ENCODE data around the gene HSD11B1L.
A peak's percentile ranks its signal among the peaks of the same experiment; 100 is the strongest.

The HSD11B1L gene

DNA sequence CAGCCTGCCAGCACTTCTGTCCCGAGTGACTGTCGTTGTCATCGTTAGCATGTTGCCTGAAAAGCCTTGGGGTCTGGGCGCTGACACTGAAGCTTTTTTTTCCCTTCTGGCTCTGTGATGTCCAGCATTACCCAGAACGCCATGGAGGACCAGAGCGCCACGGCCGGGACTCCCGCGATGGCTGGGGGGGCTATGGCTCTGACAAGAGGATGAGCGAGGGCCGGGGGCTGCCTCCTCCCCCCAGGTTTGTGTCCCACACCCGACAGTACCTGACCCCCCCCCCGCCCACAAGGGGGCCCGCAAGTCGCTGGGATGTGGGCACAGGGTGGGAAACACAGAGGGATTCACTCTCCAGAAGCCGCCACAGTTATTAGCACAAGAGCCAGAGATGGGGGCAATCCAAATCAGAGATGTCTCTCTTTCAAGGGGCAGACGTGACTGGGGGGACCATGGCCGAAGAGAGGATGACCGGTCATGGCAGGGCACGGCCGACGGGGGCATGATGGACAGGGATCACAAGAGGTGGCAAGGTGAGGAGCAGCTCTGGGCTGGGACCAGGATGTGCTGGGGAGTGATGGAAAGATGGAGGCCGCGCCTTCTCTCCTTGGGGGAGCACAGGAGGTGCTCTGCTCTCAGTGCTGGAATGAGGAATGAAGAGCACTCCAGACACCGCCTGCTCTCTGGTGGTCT lies 13.8 kb upstream of the HSD11B1L start:
- DNase-seq (ENCODE audit: low read depth): no peak

DNA sequence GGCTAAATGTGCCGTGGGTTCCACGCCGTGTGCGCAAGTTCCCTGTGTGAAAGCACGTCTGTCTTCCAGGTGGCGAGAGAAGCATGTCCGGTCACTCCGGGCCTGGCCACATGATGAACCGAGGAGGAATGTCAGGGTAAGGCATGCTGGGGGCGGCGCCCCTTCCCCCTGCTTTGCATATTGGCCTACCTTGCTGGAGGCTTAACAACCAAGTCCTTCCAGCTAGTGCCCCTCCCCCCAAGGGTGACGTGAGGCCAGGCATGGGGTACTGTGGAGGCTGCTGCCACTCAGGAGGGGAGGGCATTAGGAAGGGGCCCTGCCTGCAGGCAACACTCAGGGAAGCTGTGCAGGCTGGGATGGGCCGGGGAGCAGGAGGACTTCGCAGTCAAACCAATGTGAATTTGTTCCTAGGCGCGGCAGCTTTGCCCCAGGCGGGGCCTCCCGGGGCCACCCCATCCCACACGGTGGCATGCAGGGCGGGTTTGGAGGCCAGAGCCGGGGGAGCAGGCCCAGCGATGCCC lies 13.0 kb upstream of the HSD11B1L start:
- DNase-seq (ENCODE audit: low read depth): no peak

DNA sequence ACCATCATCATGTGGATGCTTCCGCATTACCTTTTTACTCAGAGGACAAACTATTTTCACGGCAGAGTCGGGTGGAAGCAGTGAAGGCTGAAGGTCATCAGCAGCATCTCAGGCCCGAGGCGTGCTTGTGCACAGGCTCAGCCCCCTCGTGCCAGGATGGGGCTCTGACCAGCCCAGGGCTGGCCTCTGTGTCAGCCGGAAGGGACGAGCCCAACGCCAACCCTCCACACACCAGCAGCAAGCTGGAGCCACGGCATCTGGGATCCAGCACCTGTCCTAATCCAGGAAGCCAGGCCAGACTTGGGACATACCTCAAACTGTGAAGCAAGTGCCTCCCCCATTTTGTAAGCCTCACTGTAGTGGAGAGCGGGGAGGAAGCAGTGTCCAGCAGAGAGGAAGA lies 11.6 kb upstream of the HSD11B1L start:
- DNase-seq (ENCODE audit: low read depth): no peak

DNA sequence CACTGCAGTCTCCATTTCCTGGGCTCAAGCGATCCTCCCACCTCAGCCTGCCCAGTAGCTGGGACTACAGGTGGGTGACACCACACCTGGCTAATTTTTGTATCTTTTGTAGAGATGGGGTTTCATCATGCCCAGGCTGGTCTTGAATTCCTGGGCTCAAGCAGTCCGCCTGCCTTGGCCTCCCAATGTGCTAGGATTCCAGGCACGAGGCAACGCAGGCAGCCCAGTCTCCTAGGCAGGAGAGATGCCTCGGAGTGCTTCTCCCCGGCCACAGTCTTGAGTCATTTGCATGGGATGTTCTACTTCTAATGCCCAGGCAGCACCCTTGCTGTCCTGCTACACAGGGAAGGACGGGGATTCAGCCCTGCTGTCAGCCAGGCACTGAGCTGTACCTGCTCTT lies 9.2 kb upstream of the HSD11B1L start:
- DNase-seq (ENCODE audit: low read depth): no peak

DNA sequence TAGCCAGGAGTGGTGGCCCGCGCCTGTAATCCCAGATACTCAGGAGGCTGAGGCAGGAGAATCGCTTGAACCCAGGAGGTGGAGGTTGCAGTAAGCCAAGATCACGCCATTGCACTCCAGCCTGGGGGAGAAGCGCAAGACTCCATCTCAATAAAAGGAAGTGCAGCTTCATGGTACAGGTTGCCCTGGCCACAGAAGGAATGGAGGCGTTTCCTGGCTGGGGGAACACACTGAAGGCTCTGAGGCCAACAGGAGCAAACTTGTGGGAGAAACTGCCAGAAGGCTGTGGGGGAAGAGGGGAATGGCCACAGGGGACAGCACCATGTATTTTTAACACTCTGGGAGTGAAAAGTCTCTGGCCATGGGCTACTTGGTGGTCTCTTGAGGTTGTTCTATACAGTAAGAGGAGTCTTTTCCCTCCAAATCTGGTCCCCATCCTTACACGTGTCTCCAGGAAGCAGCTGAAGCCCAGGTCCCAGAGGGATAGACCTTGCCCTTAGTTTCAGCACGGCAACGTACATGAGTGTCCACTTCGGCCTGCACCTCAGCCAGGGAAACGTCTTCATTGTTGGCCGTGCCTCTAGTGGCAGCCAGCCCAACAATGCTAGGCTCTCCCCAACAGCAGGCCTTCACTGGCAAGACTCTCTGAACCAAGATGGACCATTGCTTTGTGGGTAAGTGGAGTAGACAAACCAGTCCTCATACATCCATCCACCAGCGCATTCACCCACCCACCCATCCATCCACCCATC lies 7.9 kb upstream of the HSD11B1L start:
- no peak for DNase-seq (ENCODE audit: low read depth)

DNA sequence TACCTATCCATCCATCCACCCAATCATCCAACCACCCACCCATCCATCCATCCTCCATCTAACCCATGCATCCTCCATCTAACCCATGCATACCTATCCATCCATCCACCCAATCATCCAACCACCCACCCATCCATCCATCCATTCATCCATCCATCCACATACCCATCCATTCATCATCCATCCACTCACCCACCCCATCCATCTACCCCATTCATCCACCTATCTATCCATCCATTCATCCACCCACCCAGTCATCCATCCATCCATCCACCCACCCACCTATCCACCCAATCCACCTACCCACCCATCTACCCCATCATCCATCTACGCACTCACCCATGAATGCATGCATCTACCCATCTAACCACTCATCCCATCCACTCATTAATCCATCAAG lies 7.1 kb upstream of the HSD11B1L start:
- no peak for DNase-seq (ENCODE audit: low read depth)

DNA sequence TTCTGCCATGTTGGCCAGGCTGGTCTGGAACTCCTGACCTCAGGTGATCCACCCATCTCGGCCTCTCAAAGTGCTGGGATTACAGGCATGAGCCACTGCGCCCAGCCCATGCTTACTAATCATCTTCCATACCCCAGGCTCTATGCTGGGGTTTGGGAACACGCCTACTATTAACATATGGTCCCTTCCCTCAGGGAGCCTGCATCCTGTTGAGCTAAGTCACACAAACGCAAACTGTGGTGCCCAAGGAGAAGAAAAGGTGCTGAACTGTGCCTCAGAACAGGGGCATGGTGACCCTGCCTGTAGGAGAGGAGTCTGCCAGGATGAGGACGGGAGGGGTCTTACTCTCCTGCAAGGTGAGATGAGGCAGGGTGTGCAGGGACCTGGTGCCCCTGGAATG lies 6.1 kb upstream of the HSD11B1L start:
- DNase-seq (ENCODE audit: low read depth): no peak

DNA sequence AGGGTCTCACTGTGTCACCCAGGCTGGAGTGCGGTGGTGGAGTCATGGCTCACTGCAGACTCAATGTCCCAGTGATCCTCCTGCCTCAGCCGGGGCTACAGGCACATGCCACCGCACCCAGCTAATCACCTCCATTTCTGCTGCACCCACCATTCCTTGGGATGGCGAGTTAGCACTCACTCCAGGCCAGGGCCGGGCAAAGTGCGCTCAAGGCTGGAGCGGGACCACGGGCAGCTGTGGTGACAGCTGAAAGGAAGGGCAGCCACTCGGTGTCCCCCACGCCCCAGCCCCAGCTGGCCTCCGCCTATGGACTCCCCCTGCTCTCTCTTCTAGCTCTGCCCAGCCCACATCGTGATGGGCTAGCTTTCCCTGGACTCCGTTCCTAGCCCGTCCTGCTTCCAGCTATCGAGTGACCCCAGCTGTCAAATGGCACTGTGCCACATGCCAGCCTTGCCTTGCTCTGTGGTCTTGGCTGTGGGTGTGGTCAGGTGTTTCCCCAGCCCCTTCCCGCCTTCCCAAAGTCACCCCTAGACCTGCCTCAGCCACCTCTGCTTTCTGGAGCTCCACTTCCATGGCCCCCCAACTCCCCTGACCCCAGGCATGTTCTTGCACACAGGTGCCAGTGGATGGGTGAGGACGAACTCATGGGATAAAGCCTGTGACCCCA lies 4.6 kb upstream of the HSD11B1L start:
- no peak for DNase-seq (ENCODE audit: low read depth)

DNA sequence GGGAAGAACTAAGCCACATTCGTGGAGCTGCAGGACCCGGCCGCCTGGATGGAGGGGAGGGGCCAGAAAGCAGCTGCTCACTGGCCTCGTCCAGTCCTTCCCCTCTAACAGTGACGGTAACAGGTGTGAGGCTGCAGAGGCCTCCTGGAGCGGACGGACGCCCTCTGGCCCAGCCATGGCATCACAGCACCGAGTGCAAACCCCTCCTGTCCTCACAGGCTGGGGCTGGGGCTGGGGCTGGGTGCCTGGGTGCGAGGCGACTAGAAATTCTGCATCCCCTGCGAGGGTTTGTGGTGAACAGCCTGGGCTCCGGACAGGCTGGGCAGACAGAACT lies 4.1 kb upstream of the HSD11B1L start:
- DNase-seq (ENCODE audit: low read depth): no peak

DNA sequence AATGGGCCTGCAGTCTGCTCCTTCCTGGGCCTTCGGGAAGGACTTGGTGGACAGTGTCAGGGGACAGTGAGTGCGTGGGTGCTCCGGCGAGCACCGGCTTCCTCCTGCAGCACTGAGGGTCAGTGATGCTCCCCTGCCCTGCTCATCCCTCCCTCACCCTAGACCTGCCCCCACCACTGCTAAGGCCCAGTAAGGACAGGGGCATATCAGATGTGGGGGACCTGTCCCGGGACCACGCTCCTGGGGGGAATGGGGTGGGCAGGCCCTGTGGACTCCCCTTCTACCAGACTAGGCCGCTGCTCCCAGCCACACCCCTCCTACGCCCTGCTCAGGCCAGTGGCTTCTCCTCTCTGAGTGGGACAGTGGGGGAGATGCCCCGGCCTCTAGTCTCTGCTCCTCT lies 3.7 kb upstream of the HSD11B1L start:
- DNase-seq (ENCODE audit: low read depth): no peak

DNA sequence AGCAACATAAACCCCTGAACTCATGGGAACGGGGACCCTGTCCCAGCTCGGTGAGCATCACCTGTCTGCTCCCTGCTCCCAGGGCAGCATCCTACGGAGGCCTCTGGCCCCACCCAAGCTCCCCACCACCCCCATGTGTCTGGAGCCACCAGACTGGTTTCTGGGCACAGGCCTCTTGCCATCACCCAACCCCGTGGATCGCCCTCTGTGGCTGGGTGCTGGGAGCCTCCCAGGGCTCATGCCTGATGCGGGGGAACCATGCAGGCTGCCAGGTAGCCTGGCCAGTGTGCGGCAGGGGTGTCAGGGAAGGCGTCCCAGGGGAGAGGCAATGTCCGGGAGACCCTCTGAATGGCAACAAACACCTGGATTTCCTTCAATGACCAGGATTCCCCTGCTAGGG lies 3.2 kb upstream of the HSD11B1L start:
- DNase-seq (ENCODE audit: low read depth): no peak

DNA sequence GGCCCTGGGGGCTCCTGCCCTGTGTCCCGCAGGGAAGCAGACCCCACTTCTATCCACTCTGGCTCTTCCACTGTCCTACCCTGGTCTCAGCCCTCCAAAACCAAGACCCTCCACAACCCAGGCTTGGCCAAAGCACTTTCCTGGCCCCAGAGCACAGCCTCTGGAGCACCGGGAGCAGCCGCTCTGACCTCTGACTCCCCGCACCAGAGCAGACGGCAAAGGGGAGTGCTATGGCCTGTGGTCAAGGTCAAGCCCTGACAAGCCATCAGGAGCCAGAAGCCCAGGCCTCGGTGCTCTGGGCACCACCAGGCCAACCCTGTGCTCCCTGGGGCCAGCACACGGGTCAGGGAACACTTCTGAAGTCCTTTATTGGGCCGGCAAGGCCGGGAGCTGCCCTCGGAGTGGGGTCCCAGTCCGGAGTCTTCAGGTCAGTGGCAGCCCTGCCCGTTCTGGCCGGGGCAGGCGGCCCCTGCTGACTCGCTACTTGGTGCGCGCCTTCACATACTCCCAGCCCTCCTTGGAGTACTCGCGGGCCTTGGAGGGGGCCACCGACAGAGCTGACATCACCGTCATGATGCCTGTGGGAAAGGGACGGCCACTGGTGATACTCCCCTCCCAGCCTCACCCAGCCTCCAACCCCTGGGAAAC lies 2.6 kb upstream of the HSD11B1L start:
- DNase-seq (ENCODE audit: low read depth): no peak

DNA sequence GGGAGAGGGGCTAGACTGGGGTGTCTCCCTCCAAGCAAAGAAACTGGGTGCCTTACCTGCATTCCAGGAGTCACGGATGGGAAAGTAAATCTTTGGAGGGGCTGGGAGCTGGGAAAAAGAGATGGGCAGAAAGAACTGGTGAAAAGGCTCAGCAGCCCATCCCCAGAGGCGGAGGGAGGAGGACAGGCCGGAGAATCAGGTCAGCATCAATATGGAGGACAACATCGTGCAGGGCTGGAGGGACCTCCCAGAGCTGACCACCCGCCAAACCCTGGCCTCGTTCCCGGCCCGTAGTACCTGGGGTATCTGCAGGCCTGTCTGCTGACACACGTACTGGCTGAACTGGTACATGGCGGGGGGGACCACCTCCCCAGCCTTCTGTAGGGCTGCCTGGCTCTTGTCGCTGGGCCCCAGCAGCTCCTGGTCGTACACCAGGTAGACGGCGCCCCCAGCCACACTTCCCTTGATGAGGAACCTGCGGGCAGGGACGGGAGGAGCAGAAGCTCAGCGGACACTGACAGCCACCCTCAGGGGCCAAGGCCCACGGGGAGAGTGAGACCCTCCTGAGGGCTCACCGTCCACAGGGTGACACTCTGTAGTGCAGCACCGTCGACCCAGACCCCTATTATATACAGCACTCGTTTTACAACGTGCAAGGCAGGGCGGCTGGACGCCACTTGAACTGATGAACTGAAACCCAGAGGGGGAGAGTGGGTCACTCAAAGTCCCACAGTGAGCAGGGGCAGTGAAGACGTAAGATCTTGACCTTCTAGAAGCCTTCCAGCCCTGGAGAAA lies 1.3 kb upstream of the HSD11B1L start:
- DNase-seq (ENCODE audit: low read depth): no peak

DNA sequence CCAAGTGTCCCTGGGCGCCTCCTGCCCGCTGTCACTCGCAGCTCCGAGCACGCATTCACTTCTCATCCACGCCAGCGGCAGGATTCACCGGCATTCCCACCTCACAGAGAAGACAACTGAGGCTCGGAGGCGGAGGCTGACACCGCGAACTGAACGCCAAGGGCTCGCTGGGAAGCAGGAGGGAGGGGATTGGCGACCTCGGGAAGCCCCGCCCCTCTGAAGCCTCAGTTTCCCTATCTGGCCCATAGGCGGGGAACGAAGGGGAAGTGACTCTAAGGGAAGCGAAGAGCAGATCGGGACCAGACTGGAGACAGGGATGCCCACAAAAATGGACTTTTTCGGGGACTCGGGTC lies 767 bp upstream of the HSD11B1L start:
- no peak for DNase-seq (ENCODE audit: low read depth)

DNA sequence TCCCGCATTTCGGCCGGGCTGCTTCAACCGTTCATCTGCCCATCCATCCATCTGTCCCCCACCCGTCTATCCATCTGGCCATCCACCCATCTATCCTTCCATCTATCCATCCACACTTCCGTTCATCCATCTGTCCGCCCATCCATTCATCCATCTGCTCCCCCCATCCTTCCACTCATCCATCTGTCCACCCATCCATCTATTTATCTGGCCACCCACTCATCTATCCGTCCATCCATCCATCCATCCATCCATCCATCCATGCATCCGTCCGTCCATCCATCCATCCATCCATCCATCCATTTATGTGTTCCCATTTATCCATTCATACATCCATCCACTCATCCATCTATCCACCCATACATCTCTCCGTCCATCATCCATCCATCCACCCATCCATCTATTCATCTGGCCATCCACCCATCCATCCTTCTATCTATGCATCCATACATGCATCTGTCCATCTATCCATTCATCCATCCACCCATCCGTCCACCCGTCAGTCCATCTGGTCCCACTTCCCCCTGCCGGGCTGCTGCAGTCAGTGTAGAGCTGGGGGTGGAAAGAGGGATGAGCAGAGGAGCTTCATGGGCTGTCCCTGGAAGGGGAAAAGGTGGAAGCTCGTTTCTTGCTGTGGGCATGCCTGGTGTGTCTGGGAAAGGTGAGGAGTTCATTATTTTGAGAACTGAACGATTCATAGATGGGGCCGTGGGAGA lies 722 bp downstream of the HSD11B1L start:
- DNase-seq (ENCODE audit: low read depth): no peak

DNA sequence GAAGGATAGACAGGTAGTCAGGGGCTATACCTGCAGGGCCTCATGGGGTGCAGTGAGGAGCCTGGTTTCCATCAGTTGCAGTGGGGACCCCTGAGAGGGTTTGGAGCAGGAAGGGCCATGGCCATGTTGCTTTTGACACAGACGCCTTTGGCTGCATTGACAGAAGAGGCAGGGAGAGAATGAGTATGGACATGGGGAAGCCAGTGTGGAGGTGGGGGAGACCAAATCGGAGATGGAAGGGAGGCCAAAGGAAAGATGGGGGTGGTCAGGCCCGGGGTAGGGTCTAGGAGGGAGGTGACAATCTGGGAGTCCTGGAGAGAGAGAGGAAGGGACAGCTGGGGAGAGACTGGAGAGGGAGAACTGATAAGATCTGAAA lies 1.3 kb downstream of the HSD11B1L start:
- DNase-seq (ENCODE audit: low read depth): no peak

DNA sequence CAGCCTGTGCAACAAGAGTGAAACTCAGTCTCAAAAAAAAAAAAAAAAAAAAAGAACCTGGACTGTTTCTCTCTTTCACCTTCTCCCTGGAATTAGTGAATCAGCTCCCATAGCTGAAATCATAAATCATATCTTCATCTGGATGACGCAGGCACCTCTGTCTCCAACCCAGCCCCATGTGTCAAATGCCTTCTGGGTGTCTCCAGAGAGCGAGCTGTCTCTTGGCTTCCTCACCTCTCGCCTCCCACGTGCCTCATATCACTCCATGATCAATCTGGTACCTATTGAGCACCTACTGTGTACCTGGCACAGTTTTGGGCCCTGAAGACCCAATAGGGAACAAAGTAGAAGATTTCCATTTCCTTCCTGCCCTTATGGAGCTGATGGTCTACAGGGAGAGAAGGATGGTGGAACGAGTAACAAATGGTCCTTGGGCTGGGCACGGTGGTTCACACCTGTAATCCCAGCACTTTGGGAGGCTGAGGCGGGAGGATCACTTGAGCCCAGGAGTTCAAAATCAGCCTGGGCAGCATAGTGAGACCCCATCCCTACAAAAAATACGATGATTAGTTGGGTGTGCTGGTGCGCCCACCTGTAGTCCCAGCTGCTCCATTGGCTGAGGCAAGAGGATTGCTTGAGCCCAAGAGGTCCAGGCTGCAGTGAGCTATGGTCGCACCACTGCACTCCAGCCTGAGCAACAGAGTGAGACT lies 2.5 kb downstream of the HSD11B1L start:
- DNase-seq (ENCODE audit: low read depth): no peak

DNA sequence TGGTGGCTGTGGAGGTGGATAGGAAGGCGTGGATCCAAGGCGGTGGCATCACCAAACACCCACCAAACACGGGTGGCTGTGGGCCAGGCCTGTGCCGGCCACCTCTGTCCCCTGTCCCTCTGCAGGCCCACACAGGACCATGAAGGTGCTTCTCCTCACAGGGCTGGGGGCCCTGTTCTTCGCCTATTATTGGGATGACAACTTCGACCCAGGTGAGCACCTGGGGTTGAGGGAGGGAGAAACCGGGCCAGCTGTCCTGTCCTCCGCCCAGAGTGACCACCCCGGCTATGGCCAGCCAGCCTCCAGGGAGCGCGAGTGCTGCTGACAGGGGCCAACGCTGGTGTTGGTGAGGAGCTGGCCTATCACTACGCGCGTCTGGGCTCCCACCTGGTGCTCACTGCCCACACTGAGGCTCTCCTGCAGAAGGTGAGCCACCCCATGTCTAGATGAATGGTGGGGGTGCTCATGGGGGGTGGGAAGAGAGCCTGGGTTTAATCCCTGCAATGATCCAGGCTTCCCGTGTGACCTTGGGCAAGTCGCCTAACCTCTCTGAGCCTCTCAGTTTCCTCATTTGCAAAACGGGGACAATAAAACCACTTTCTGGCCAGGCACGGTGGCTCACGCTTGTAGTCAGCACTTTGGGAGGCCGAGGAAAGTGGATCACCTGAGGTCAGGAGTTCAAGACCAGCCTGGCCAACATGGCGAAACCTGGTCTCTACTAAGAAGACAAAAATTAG lies 4.0 kb downstream of the HSD11B1L start:
- DNase-seq (ENCODE audit: low read depth): no peak

DNA sequence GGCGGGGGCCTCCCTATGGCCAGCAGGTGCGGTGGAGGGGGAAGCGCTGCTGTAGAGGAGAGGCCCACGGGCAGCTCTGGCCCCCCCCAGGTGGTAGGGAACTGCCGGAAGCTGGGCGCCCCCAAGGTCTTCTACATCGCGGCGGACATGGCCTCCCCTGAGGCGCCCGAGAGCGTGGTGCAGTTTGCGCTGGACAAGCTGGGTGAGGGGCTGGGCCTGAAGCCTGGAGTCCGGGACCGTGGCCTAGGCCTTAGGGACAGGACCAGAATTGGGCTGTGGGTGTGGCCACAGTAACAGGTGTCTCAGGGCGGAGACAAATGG lies 5.5 kb downstream of the HSD11B1L start:
- no peak for DNase-seq (ENCODE audit: low read depth)

DNA sequence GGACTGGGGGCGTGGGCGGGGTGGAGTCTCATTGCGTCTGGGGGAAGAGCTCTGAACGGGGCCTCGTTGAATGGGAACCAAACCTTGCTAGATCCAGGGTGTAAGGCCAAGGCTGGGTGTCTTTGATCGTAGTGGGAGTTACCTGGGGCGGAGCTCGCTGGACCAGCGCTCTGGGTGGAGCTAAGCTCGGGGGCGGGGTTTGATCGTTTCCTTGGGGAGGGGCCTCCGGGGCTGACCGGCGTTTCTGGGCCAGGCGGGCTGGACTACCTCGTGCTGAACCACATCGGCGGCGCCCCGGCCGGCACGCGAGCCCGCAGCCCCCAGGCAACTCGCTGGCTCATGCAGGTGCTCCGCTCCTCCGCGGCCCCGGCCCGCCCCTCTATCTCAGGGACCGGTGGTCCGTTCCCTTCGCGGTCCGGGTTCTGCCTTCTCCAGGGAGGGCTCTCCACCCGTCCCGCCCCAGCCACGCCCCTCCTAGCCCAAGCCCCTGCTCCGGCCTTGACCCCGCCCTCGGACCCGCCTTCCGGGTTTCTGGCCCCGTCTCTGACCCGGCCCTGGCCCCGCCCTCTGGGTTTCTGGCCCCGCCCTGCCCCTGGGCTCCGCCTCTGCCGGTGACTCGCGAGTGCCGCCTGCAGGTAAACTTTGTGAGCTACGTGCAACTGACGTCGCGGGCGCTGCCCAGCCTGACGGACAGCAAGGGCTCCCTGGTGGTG lies 6.0 kb downstream of the HSD11B1L start:
- peak; percentile 91 for DNase-seq (ENCODE audit: low read depth)

Data from stimulated activated CD8-positive, alpha-beta memory T cell treated with anti-CD3 and anti-CD28 coated beads, Interleukin-12 subunit alpha, Interleukin-12 subunit beta, amount 100 ng/mL, for 1 hour (primary cell).